Lower leg skin (tissue), 4 donors: ENCODE results near the gene METTL25B. TPM values are rescaled to one million over a fixed set of nuclear protein-coding genes. Genes with fewer than 3 reads are reported as not detected.

Experiments used
- DNase-seq, 2 donors: peaks; one replicate each; pipeline ENCODE4 v3.0.0-alpha.2; 2019; ENCODE audit warnings: low spot score in 2 of 2
- H3K4me3 ChIP-seq: fragments of 200-600 bp; sonication (generic); 2 replicates; pipeline ENCODE4 v1.5.1; 2017; ENCODE audit warnings: mild to moderate bottlenecking, low read depth; ENCODE audit not compliant: poor library complexity, severe bottlenecking
- CTCF ChIP-seq, 3 donors: fragments of 450-650 bp; IDR thresholded peaks; one replicate each; pipeline ENCODE4 v1.5.1; 2016; ENCODE audit warnings: antibody characterized with exemption in 3 of 3, mild to moderate bottlenecking in 3 of 3, moderate library complexity in 2 of 3
- POLR2A ChIP-seq, 2 donors: fragments of 450-650 bp; IDR thresholded peaks; one replicate each; pipeline ENCODE4 v1.6.1; 2016 to 2017; ENCODE audit warnings: antibody characterized with exemption in 2 of 2, mild to moderate bottlenecking in 1 of 2, moderate library complexity in 1 of 2
- WGBS, 2 donors: methylation state at CpG; one replicate each; pipeline ENCODE4 v1.1.5; 2018; 5-methylcytosine and 5-hydroxymethylcytosine counted together
- intact Hi-C: fragments of 100-400 bp; cut with DNase I; formaldehyde crosslinking; loops from one replicate; pipeline ENCODE4 v1.15.0; 2023; ENCODE audit warnings: low total_unique reads
- total RNA-seq, 4 donors: library from RNA; depleted of rRNA; stranded (reverse); fragments of >200 nt; gene quantifications; one replicate each; pipeline ENCODE4 v1.1.0, GENCODE V29; 2016

The METTL25B gene
- total RNA-seq: 10 to 100 TPM; 20.3 to 39.0 (median 28.2) TPM

- TF ChIP-seq POLR2A (IDR thresholded peaks at IDR 0.05) (peak in 1 of 2 donors; percentile 24), CTCF (IDR thresholded peaks at IDR 0.05) (no peak)
- intact Hi-C loops: no loop called here
These were observed at the start of gene METTL25B for GRCh38 chr1:156727926-156728598. Gene METTL25B (plus strand): TSS chr1:156728469. CDS start chr1:156729105, 636 bp downstream.

GRCh38 chr1:156680056-156680455 lies 48.2 kb upstream of the METTL25B start:
- no peak for DNase-seq
- TF ChIP-seq CTCF (IDR thresholded peaks at IDR 0.05): no peak
- TF ChIP-seq POLR2A (IDR thresholded peaks at IDR 0.05): no peak
- intact Hi-C loops: no loop called here
- WGBS, 2 donors: 66 to 68% methylated on average over 2 of the region's 2 CpGs
- no peak overlapping the region for H3K4me3 ChIP-seq

More at GRCh38 chr1:156727926-156728598, at the start of gene METTL25B:
- WGBS, 2 donors: 1 to 3% methylated on average over 22 to 45 of the region's 46 CpGs
- H3K4me3 ChIP-seq: peak within 1 kb of the TSS; percentile 83
- DNase-seq: peak; percentile 75 to 96

GRCh38 chr1:156681196-156681960 lies 46.9 kb upstream of the METTL25B start:
- TF ChIP-seq POLR2A (IDR thresholded peaks at IDR 0.05) (no peak), CTCF (IDR thresholded peaks at IDR 0.05) (no peak)

GRCh38 chr1:156682166-156682890 lies 45.9 kb upstream of the METTL25B start:
- H3K4me3 ChIP-seq: no peak overlapping the region
- 63 to 68% methylated on average over 5 of the region's 5 CpGs for WGBS, 2 donors
- intact Hi-C loops: no loop called here
- no peak for TF ChIP-seq POLR2A (IDR thresholded peaks at IDR 0.05)
- no peak for TF ChIP-seq CTCF (IDR thresholded peaks at IDR 0.05)
- DNase-seq: no peak

More at GRCh38 chr1:156681196-156681960, 46.9 kb upstream of the METTL25B start:
- intact Hi-C loops: no loop called here
- H3K4me3 ChIP-seq: no peak overlapping the region
- 76 to 84% methylated on average over 8 of the region's 8 CpGs for whole genome bisulfite sequencing, 2 donors
- DNase-seq: no peak

GRCh38 chr1:156684227-156684782 lies 44.0 kb upstream of the METTL25B start:
- H3K4me3 ChIP-seq: no peak overlapping the region
- DNase-seq: no peak
- TF ChIP-seq POLR2A (IDR thresholded peaks at IDR 0.05) (no peak), CTCF (IDR thresholded peaks at IDR 0.05) (no peak)
- 69 to 70% methylated on average over 5 of the region's 5 CpGs for WGBS, 2 donors
- intact Hi-C loops: no loop called here
